HEK293 (cell line): ENCODE results near the gene NTRK3.

Source experiments
- CTCF ChIA-PET: fragments of 350-600 bp; formaldehyde crosslinking; extraction: SDS; loops from one replicate; lab custom pipeline; 2021; ENCODE audit warnings: antibody characterized with exemption; lab: Yijun Ruan, JAX
- POLR2A ChIA-PET: fragments of 300-600 bp; formaldehyde crosslinking; extraction: SDS; loops from one replicate; lab custom pipeline; 2020; ENCODE audit warnings: antibody characterized with exemption, inconsistent platforms; lab: Yijun Ruan, JAX
- H3K27ac ChIP-seq: fragments of 200-500 bp; sonication (Bioruptor generic); 2 replicates; pipeline ENCODE4 v1.5.1; 2014; ENCODE audit warnings: low read depth, low read length, control low read depth, inconsistent platforms; ENCODE audit errors: extremely low read depth
- H3K36me3 ChIP-seq, 2 experiments: fragments of 200-500 bp in 1 of 2; sonication (Bioruptor generic) in 1 of 2; 1 replicate in 1 of 2; 2 replicates in 1 of 2; pipeline ENCODE4 v1.5.1; 2014 to 2017; ENCODE audit warnings: inconsistent platforms in 2 of 2, low read length in 2 of 2; ENCODE audit not compliant: control insufficient read depth in 2 of 2, insufficient read depth in 1 of 2
- H3K4me1 ChIP-seq: fragments of 200-500 bp; sonication (Bioruptor generic); 2 replicates; pipeline ENCODE4 v1.5.1; 2014; ENCODE audit warnings: mild to moderate bottlenecking, low read length, inconsistent platforms; ENCODE audit not compliant: control insufficient read depth, insufficient read depth
- H3K4me3 ChIP-seq: 2 replicates; pipeline ENCODE4 v1.5.1; 2011; ENCODE audit warnings: low read depth, mild to moderate bottlenecking, control low read depth, low read length, moderate library complexity
- H3K9me3 ChIP-seq: fragments of 200-500 bp; sonication (Bioruptor generic); 2 replicates; pipeline ENCODE4 v1.5.1; 2014; ENCODE audit warnings: low read depth, low read length, inconsistent platforms; ENCODE audit not compliant: control insufficient read depth, insufficient read depth
- AEBP2 ChIP-seq: fragments of 450-650 bp; formaldehyde crosslinking; IDR thresholded peaks from 2 replicates; pipeline ENCODE4 v1.5.1; 2016; ENCODE audit warnings: missing biosample characterization, missing genetic modification characterization, borderline replicate concordance
- BCL11B ChIP-seq: fragments of 450-650 bp; formaldehyde crosslinking; IDR thresholded peaks from 2 replicates; pipeline ENCODE4 v1.5.1; 2016; ENCODE audit warnings: low read depth, missing biosample characterization, missing genetic modification characterization
- HIC1 ChIP-seq: fragments of 450-650 bp; formaldehyde crosslinking; IDR thresholded peaks from 2 replicates; pipeline ENCODE4 v1.5.1; 2016; ENCODE audit warnings: missing biosample characterization, missing genetic modification characterization
- KLF7 ChIP-seq: fragments of 450-650 bp; formaldehyde crosslinking; IDR thresholded peaks from 2 replicates; pipeline ENCODE4 v1.5.1; 2016; ENCODE audit warnings: missing biosample characterization, missing genetic modification characterization, borderline replicate concordance
- PRDM2 ChIP-seq: fragments of 450-650 bp; formaldehyde crosslinking; IDR thresholded peaks from 2 replicates; pipeline ENCODE4 v1.5.1; 2016; ENCODE audit warnings: missing biosample characterization, missing genetic modification characterization, borderline replicate concordance
- ZNF266 ChIP-seq: fragments of 450-650 bp; formaldehyde crosslinking; IDR thresholded peaks from 2 replicates; pipeline ENCODE4 v1.5.1; 2016; ENCODE audit warnings: missing biosample characterization, missing genetic modification characterization, low read depth
- ZNF548 ChIP-seq: fragments of 450-650 bp; formaldehyde crosslinking; IDR thresholded peaks from 2 replicates; pipeline ENCODE4 v1.5.1; 2016; ENCODE audit warnings: missing biosample characterization, missing genetic modification characterization
- ZNF561 ChIP-seq: fragments of 450-650 bp; IDR thresholded peaks from 2 replicates; pipeline ENCODE4 v1.5.1; 2018; ENCODE audit warnings: missing biosample characterization, missing genetic modification characterization, borderline replicate concordance
- ZNF610 ChIP-seq: fragments of 450-650 bp; formaldehyde crosslinking; IDR thresholded peaks from 2 replicates; pipeline ENCODE4 v1.5.1; 2016; ENCODE audit warnings: missing biosample characterization, missing genetic modification characterization, borderline replicate concordance
- ZSCAN4 ChIP-seq: fragments of 450-650 bp; formaldehyde crosslinking; IDR thresholded peaks from 2 replicates; pipeline ENCODE4 v1.5.1; 2017; ENCODE audit warnings: missing biosample characterization, missing genetic modification characterization
- ZSCAN5A ChIP-seq: fragments of 450-650 bp; formaldehyde crosslinking; IDR thresholded peaks from 2 replicates; pipeline ENCODE4 v1.5.1; 2016; ENCODE audit warnings: missing biosample characterization, missing genetic modification characterization
- TF ChIP-seq, protein P1 (sequence below): fragments of 450-650 bp; formaldehyde crosslinking; IDR thresholded peaks from 2 replicates; pipeline ENCODE4 v1.5.1; 2016; ENCODE audit warnings: missing biosample characterization, missing genetic modification characterization, low read depth

The NTRK3 gene

GRCh38 chr15:87965304-87965703 is 291.2 kb downstream of the NTRK3 start:
- H3K27ac ChIP-seq: no peak overlapping the region
- TF ChIP-seq KLF7 (no peak), ZNF561 (tag by site-specific recombination) (no peak)
- no peak overlapping the region for H3K4me3 ChIP-seq
- H3K36me3 ChIP-seq: no peaks in the 10 kb centered on the region
- no peaks in the 10 kb centered on the region for H3K9me3 ChIP-seq
- ChIA-PET CTCF (no interaction called here), POLR2A (no interaction called here)
- no peaks in the 10 kb centered on the region for H3K4me1 ChIP-seq

- Histone ChIP-seq H3K27ac (no peak overlapping the region), H3K36me3 (no peaks in the 10 kb centered on the region), H3K4me3 (no peak overlapping the region), H3K4me1 (no peaks in the 10 kb centered on the region), H3K9me3 (no peaks in the 10 kb centered on the region)
- ChIA-PET POLR2A (no interaction called here), CTCF (no interaction called here)
- TF ChIP-seq AEBP2 (tag by site-specific recombination): no peak
- TF ChIP-seq PRDM2 (tag by site-specific recombination): no peak
- TF ChIP-seq HIC1: no peak
- TF ChIP-seq ZNF548: no peak
- TF ChIP-seq ZNF266 (tag by site-specific recombination): no peak
- TF ChIP-seq ZSCAN4 (tag by site-specific recombination): no peak
- no peak for TF ChIP-seq ZNF610
- TF ChIP-seq, protein P1, sequence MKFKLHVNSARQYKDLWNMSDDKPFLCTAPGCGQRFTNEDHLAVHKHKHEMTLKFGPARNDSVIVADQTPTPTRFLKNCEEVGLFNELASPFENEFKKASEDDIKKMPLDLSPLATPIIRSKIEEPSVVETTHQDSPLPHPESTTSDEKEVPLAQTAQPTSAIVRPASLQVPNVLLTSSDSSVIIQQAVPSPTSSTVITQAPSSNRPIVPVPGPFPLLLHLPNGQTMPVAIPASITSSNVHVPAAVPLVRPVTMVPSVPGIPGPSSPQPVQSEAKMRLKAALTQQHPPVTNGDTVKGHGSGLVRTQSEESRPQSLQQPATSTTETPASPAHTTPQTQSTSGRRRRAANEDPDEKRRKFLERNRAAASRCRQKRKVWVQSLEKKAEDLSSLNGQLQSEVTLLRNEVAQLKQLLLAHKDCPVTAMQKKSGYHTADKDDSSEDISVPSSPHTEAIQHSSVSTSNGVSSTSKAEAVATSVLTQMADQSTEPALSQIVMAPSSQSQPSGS (tag by site-specific recombination): no peak
- TF ChIP-seq ZSCAN5A (tag by site-specific recombination): no peak
- TF ChIP-seq BCL11B (tag by site-specific recombination): no peak
Observed at GRCh38 chr15:87962428-87962827, 294.1 kb downstream of the NTRK3 start.
